ENCODE data around the gene TENM4. TPM values are rescaled to one million over a fixed set of nuclear protein-coding genes. Genes with fewer than 3 reads are reported as not detected.

TENM4 gene
- total RNA-seq, 4 donors from 2014 or later, result 16.8 to 158 (median 120) TPM

- H3K36me3 ChIP-seq, result no peaks in the 10 kb centered on the region
- H3K9me3 ChIP-seq, result no peaks in the 10 kb centered on the region
- no peak for TF ChIP-seq POLR2A (IDR thresholded peaks at IDR 0.05)
- TF ChIP-seq CTCF (IDR thresholded peaks at IDR 0.05), result no peak
- H3K4me1 ChIP-seq, result no peaks in the 10 kb centered on the region
- intact Hi-C loops (cut with DNase I), result no loop called here
- H3K27me3 ChIP-seq, result no peaks in the 10 kb centered on the region
- no peak overlapping the region for H3K4me3 ChIP-seq (replicated peaks in 1 of 3)
- WGBS, 2 donors, result 89% methylated on average over 9 of the region's 9 CpGs
- no peak overlapping the region for H3K27ac ChIP-seq
- no peak for DNase-seq
Measured at GRCh38 chr11:78990261-78990660, 450.6 kb downstream of the TENM4 start.

GRCh38 chr11:78987748-78988147 is 453.1 kb downstream of the TENM4 start:
- Histone ChIP-seq H3K4me3 (replicated peaks in 1 of 3) (no peak overlapping the region), H3K36me3 (no peaks in the 10 kb centered on the region), H3K4me1 (no peaks in the 10 kb centered on the region), H3K27me3 (no peaks in the 10 kb centered on the region), H3K9me3 (no peaks in the 10 kb centered on the region), H3K27ac (no peak overlapping the region)
- intact Hi-C loops (cut with DNase I), result no loop called here
- no peak for TF ChIP-seq POLR2A (IDR thresholded peaks at IDR 0.05)
- no peak for TF ChIP-seq CTCF (IDR thresholded peaks at IDR 0.05)
- WGBS, 2 donors, result 95 to 96% methylated on average over 4 of the region's 4 CpGs
- DNase-seq, result no peak

GRCh38 chr11:78986305-78986704 is 454.5 kb downstream of the TENM4 start:
- Histone ChIP-seq H3K9me3 (no peaks in the 10 kb centered on the region), H3K36me3 (no peaks in the 10 kb centered on the region), H3K27me3 (no peaks in the 10 kb centered on the region), H3K4me3 (replicated peaks in 1 of 3) (no peak overlapping the region), H3K4me1 (no peaks in the 10 kb centered on the region), H3K27ac (no peak overlapping the region)
- DNase-seq, result no peak
- TF ChIP-seq POLR2A (IDR thresholded peaks at IDR 0.05) (no peak), CTCF (IDR thresholded peaks at IDR 0.05) (no peak)
- WGBS, 2 donors, result 96 to 99% methylated on average over 8 of the region's 8 CpGs
- intact Hi-C loops (cut with DNase I), result no loop called here

GRCh38 chr11:78985663-78986062 is 455.2 kb downstream of the TENM4 start:
- WGBS, 2 donors, result 57 to 68% methylated on average over 3 of the region's 3 CpGs
- Histone ChIP-seq H3K9me3 (no peaks in the 10 kb centered on the region), H3K4me1 (no peaks in the 10 kb centered on the region), H3K36me3 (no peaks in the 10 kb centered on the region), H3K27me3 (no peaks in the 10 kb centered on the region), H3K27ac (no peak overlapping the region), H3K4me3 (replicated peaks in 1 of 3) (no peak overlapping the region)
- intact Hi-C loops (cut with DNase I), result no loop called here
- DNase-seq, result no peak
- TF ChIP-seq CTCF (IDR thresholded peaks at IDR 0.05), result no peak
- TF ChIP-seq POLR2A (IDR thresholded peaks at IDR 0.05), result no peak

- no peak for TF ChIP-seq POLR2A (IDR thresholded peaks at IDR 0.05)
- no peak for TF ChIP-seq CTCF (IDR thresholded peaks at IDR 0.05)
- Histone ChIP-seq H3K9me3 (no peaks in the 10 kb centered on the region), H3K27me3 (no peaks in the 10 kb centered on the region), H3K4me3 (replicated peaks in 1 of 3) (no peak overlapping the region), H3K36me3 (no peaks in the 10 kb centered on the region), H3K4me1 (peaks cover 11 to 14% of the 10 kb centered on the region in 2 donors), H3K27ac (no peak overlapping the region)
- intact Hi-C loops (cut with DNase I), result no loop called here
- 94 to 95% methylated on average over 4 of the region's 4 CpGs for WGBS, 2 donors
- DNase-seq, result no peak
Measured at GRCh38 chr11:78982473-78982872, 458.4 kb downstream of the TENM4 start.
